Right lobe of liver (tissue), 6 donors: Measurements from ENCODE around the gene RAB36. TPM values are rescaled to one million over a fixed set of nuclear protein-coding genes. Genes with fewer than 3 reads are reported as not detected.
A peak's percentile ranks its signal among the peaks of the same experiment; 100 is the strongest.

ENCODE experiments used
- ATAC-seq, 4 donors: fragments of 200-7000 bp; cut with Tn5 transposase; one replicate each; pipeline ENCODE4 v1.9.1; 2020; ENCODE audit warnings: mild to moderate bottlenecking in 4 of 4, moderate library complexity in 4 of 4
- DNase-seq, 3 donors: peaks; one replicate each; pipeline ENCODE4 v3.0.0-alpha.2; 2020
- H3K27ac ChIP-seq, 3 donors: fragments of 200-600 bp; one replicate each; pipeline ENCODE4 v1.8.0; 2022
- H3K27me3 ChIP-seq, 2 donors: fragments of 200-600 bp; one replicate each; pipeline ENCODE4 v1.8.0; 2022
- H3K36me3 ChIP-seq, 4 donors: fragments of 200-600 bp; sonication (generic) in 1 of 4; one replicate each; pipeline versions ENCODE4 v1.5.1 to v1.8.0; 2017 to 2022; ENCODE audit warnings: control low read depth in 1 of 4
- H3K4me1 ChIP-seq, 4 donors: fragments of 200-600 bp; sonication (generic) in 1 of 4; one replicate each; pipeline versions ENCODE4 v1.5.1 to v1.8.0; 2017 to 2022; ENCODE audit warnings: control low read depth in 1 of 4
- H3K4me3 ChIP-seq, 3 donors: fragments of 200-600 bp; one replicate each; pipeline ENCODE4 v1.8.0; 2022
- H3K9me3 ChIP-seq, 4 donors: fragments of 200-600 bp; sonication (generic) in 1 of 4; one replicate each; pipeline versions ENCODE4 v1.5.1 to v1.8.0; 2017 to 2022; ENCODE audit warnings: control low read depth in 1 of 4
- CTCF ChIP-seq, 4 donors: fragments of 200-600 bp in 3 of 4; fragments of 450-650 bp in 1 of 4; IDR thresholded peaks; one replicate each; pipeline versions ENCODE4 v1.5.1 to v1.8.0; 2016 to 2022; ENCODE audit warnings: antibody characterized with exemption in 4 of 4, mild to moderate bottlenecking in 2 of 4
- POLR2A ChIP-seq: fragments of 450-650 bp; IDR thresholded peaks from one replicate; pipeline ENCODE4 v1.6.1; 2017; ENCODE audit warnings: antibody characterized with exemption, mild to moderate bottlenecking
- WGBS: methylation state at CpG from one replicate; pipeline ENCODE4 v1.1.6; 2018; ENCODE audit warnings: low coverage, low lambda C conversion rate; ENCODE audit not compliant: insufficient coverage; ENCODE audit errors: missing lambda C conversion rate; 5-methylcytosine and 5-hydroxymethylcytosine counted together
- intact Hi-C, 2 donors: fragments of 100-400 bp; cut with DNase I; formaldehyde crosslinking; loops; one replicate each; pipeline versions ENCODE4 v1.11.2 to v1.14.1; 2022
- total RNA-seq, 6 experiments: library from RNA; depleted of rRNA in 2 of 6; stranded (reverse); fragments of >200 nt in 2 of 6; fragmentation: NEBNext Ultra II Directional in 3 of 6; extraction: Animal tissue kit (Norgen Biotek cat#: 25700) in 3 of 6; gene quantifications; one replicate each; pipeline versions ENCODE4 v1.1.0 to v1.2.4, GENCODE V29; 2016 to 2023
- donor health status: DM: no; HTN: yes; CAD: no.
- donor health status: DM: no; HTN: no; CAD: no.
- donor health status: DM: no; HTN: no; CAD: no.
- donor health status: DM: no; HTN: yes; CAD: no.
- donor health status: DM: no; HTN: yes; CAD: no.

Gene RAB36
- total RNA-seq, 6 experiments from 2014 or later: 0.07 to 0.65 (median 0.19) TPM

DNA sequence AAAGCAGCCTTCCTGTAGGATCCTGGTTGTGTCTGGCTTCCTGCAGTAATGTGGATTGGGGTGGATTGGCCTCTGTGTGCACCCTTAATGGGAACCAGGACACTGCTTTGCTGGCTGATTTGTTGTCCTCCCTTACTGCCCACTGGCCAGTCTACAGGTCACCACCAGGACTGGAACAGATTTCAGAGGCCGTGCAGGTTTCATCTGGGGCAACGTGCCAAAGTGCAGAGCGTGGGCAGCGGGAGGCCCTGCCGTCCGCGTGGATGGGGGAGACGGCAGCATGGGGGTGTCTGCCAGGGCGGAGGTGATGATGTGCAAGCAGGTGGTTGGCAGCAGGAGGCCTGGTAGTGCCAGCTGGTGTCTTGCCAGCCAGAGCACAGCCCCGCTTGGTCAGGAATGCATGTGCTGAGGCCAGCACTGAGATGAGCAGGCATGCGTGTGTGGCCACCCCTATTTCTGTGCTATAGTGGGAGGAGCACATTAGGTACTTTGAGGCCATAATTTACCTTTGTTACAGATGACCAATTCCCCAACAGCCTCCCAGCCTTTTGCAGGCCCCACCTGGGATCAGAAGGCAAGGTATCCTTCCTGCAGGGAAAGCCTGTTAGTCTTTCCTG is 59.4 kb downstream of the RAB36 start:
- no peaks in the 10 kb centered on the region for H3K27me3 ChIP-seq
- H3K4me3 ChIP-seq: no peak overlapping the region
- DNase-seq (peak; percentile 91 to 95 (median 94)), ATAC-seq (peak; percentile 85 to 91 (median 86))
- peaks cover 0 to 27% (median 16%) of the 10 kb centered on the region in 4 donors for H3K4me1 ChIP-seq
- peak overlapping the region in 2 of 3 donors; percentile 25 to 73 for H3K27ac ChIP-seq
- no peaks in the 10 kb centered on the region for H3K36me3 ChIP-seq
- intact Hi-C loops: no loop called here
- no peaks in the 10 kb centered on the region for H3K9me3 ChIP-seq
- no CpG with 5 or more reads among the region's 11 CpGs for WGBS
- TF ChIP-seq POLR2A (no peak), CTCF (IDR thresholded peaks at IDR 0.05) (peak in 2 of 4 donors; percentile 16 to 53)

GRCh38 chr22:23205339-23206049 is 60.2 kb downstream of the RAB36 start:
- Histone ChIP-seq H3K27ac (peak overlapping the region in 2 of 3 donors; percentile 25 to 73), H3K4me1 (peaks cover 0 to 27% (median 16%) of the 10 kb centered on the region in 4 donors), H3K4me3 (no peak overlapping the region), H3K27me3 (no peaks in the 10 kb centered on the region), H3K9me3 (no peaks in the 10 kb centered on the region), H3K36me3 (no peaks in the 10 kb centered on the region)
- intact Hi-C loops: no loop called here
- 37% methylated on average over 9 of the region's 9 CpGs for WGBS
- TF ChIP-seq CTCF (IDR thresholded peaks at IDR 0.05): no peak
- no peak for TF ChIP-seq POLR2A
- ATAC-seq (peak; percentile 68 to 78 (median 74)), DNase-seq (peak; percentile 79 to 88 (median 87))

GRCh38 chr22:23206915-23207314 is 61.6 kb downstream of the RAB36 start:
- TF ChIP-seq POLR2A (no peak), CTCF (IDR thresholded peaks at IDR 0.05) (no peak)
- peaks cover 0 to 27% (median 16%) of the 10 kb centered on the region in 4 donors for H3K4me1 ChIP-seq
- no peaks in the 10 kb centered on the region for H3K9me3 ChIP-seq
- ATAC-seq (no peak), DNase-seq (no peak)
- H3K4me3 ChIP-seq: no peak overlapping the region
- no peaks in the 10 kb centered on the region for H3K27me3 ChIP-seq
- no peak overlapping the region for H3K27ac ChIP-seq
- H3K36me3 ChIP-seq: no peaks in the 10 kb centered on the region
- intact Hi-C loops: no loop called here

- ATAC-seq (no peak), DNase-seq (no peak)
- H3K9me3 ChIP-seq: no peaks in the 10 kb centered on the region
- intact Hi-C loops: no loop called here
- H3K27ac ChIP-seq: no peak overlapping the region
- H3K4me3 ChIP-seq: no peak overlapping the region
- TF ChIP-seq POLR2A (no peak), CTCF (IDR thresholded peaks at IDR 0.05) (no peak)
- no peaks in the 10 kb centered on the region for H3K36me3 ChIP-seq
- 93% methylated on average over 6 of the region's 11 CpGs for WGBS
- H3K4me1 ChIP-seq: peaks cover 0 to 27% (median 16%) of the 10 kb centered on the region in 4 donors
- no peaks in the 10 kb centered on the region for H3K27me3 ChIP-seq
These were observed 62.6 kb downstream of the RAB36 start for GRCh38 chr22:23207729-23208393.
